ENCODE results near the gene NT5DC1.

Gene NT5DC1

GRCh38 chr6:116139917-116140316 lies 39.3 kb downstream of the NT5DC1 start:
- Histone ChIP-seq H3K36me3 (no peaks in the 10 kb centered on the region), H3K4me3 (ENCODE audit: low read depth in 1 of 2, low read length in 1 of 2) (no peak overlapping the region), H3K4me1 (ENCODE audit: control insufficient read depth in 1 of 2, insufficient read depth in 1 of 2, low read depth in 1 of 2, low read length in 1 of 2) (no peaks in the 10 kb centered on the region), H3K9me3 (no peaks in the 10 kb centered on the region), H3K27me3 (no peaks in the 10 kb centered on the region), H3K27ac (no peak overlapping the region)
- TF ChIP-seq, protein P1, sequence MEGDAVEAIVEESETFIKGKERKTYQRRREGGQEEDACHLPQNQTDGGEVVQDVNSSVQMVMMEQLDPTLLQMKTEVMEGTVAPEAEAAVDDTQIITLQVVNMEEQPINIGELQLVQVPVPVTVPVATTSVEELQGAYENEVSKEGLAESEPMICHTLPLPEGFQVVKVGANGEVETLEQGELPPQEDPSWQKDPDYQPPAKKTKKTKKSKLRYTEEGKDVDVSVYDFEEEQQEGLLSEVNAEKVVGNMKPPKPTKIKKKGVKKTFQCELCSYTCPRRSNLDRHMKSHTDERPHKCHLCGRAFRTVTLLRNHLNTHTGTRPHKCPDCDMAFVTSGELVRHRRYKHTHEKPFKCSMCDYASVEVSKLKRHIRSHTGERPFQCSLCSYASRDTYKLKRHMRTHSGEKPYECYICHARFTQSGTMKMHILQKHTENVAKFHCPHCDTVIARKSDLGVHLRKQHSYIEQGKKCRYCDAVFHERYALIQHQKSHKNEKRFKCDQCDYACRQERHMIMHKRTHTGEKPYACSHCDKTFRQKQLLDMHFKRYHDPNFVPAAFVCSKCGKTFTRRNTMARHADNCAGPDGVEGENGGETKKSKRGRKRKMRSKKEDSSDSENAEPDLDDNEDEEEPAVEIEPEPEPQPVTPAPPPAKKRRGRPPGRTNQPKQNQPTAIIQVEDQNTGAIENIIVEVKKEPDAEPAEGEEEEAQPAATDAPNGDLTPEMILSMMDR (IDR thresholded peaks at IDR 0.05): no peak

DNA sequence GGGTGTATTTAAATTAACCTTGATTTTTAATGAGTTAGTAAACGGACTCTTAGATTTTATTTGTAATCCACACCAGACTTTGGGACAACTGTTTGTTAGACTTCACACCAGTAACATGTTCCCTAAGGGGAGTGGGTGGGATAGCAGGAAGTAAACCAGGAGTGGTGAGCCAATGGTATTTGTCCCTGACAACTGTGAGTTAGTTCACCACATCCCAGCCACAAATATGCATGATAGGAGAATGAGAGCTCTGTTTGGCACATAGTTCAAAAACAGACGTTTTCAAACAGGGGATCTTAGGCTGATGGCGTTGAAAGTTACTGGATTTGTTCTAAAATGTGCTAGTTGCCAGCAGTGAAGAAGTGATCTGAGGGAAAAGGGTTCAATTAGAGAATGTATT lies 44.0 kb downstream of the NT5DC1 start:
- no peaks in the 10 kb centered on the region for H3K27me3 ChIP-seq
- H3K4me3 ChIP-seq (ENCODE audit: low read depth in 1 of 2, low read length in 1 of 2): no peak overlapping the region

GRCh38 chr6:116145803-116146675 lies 45.4 kb downstream of the NT5DC1 start:
- H3K27me3 ChIP-seq: no peaks in the 10 kb centered on the region
- H3K4me1 ChIP-seq (ENCODE audit: control insufficient read depth in 1 of 2, insufficient read depth in 1 of 2, low read depth in 1 of 2, low read length in 1 of 2): no peaks in the 10 kb centered on the region
- no peak overlapping the region for H3K27ac ChIP-seq
- H3K36me3 ChIP-seq: no peaks in the 10 kb centered on the region
- H3K4me3 ChIP-seq (ENCODE audit: low read depth in 1 of 2, low read length in 1 of 2): no peak overlapping the region
- TF ChIP-seq, protein P1 (IDR thresholded peaks at IDR 0.05): no peak
- no peaks in the 10 kb centered on the region for H3K9me3 ChIP-seq

More for the DNA sequence above, 44.0 kb downstream of the NT5DC1 start:
- Histone ChIP-seq H3K9me3 (no peaks in the 10 kb centered on the region), H3K36me3 (no peaks in the 10 kb centered on the region), H3K27ac (no peak overlapping the region), H3K4me1 (ENCODE audit: control insufficient read depth in 1 of 2, insufficient read depth in 1 of 2, low read depth in 1 of 2, low read length in 1 of 2) (no peaks in the 10 kb centered on the region)
- TF ChIP-seq, protein P1 (IDR thresholded peaks at IDR 0.05): no peak

DNA sequence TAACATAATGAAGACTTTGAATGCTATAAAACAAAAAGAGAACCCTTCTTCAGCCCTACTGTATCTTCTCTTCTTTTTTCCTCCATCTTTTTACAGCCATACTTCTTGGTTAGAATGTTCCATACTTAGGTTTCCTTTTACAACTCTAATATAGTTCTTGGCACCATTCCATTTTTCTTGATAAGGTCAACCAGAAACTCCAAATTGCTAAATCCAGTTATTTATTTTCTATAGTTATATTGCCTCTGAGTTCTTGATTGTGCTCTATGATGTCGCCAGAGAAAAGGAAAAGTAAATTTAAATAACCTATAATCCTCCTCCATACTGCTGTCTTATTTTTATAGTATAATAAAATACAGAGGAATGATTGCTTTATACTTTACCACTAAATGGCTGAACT lies 52.0 kb downstream of the NT5DC1 start:
- H3K36me3 ChIP-seq: no peaks in the 10 kb centered on the region
- H3K27me3 ChIP-seq: no peaks in the 10 kb centered on the region
- H3K27ac ChIP-seq: no peak overlapping the region
- TF ChIP-seq, protein P1 (IDR thresholded peaks at IDR 0.05): no peak
- no peaks in the 10 kb centered on the region for H3K4me1 ChIP-seq (ENCODE audit: control insufficient read depth in 1 of 2, insufficient read depth in 1 of 2, low read depth in 1 of 2, low read length in 1 of 2)
- H3K4me3 ChIP-seq (ENCODE audit: low read depth in 1 of 2, low read length in 1 of 2): no peak overlapping the region
- no peaks in the 10 kb centered on the region for H3K9me3 ChIP-seq

DNA sequence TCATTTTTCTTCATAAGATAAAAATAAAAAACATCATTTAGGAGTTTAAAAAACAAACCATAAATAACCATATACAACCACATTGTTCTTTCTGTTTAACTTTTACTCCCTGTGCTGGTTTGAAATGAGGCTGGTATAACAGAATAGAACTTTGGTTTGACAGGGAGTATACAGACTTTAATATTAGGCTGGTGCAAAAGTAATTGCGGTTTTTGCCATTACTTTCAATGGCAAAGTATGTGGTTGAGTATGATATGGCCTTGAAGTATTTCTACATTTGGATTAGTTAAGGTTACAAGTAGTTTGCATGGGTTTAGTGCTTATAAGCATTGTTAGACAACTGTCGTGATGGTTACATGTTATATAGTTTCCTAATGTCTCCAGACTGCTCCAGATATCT lies 54.2 kb downstream of the NT5DC1 start:
- TF ChIP-seq, protein P1 (IDR thresholded peaks at IDR 0.05): no peak
- no peaks in the 10 kb centered on the region for H3K9me3 ChIP-seq
- no peaks in the 10 kb centered on the region for H3K27me3 ChIP-seq
- no peak overlapping the region for H3K27ac ChIP-seq
- no peaks in the 10 kb centered on the region for H3K4me1 ChIP-seq (ENCODE audit: control insufficient read depth in 1 of 2, insufficient read depth in 1 of 2, low read depth in 1 of 2, low read length in 1 of 2)
- no peak overlapping the region for H3K4me3 ChIP-seq (ENCODE audit: low read depth in 1 of 2, low read length in 1 of 2)
- H3K36me3 ChIP-seq: no peaks in the 10 kb centered on the region

All from neutrophil (primary cell).